Adipose tissue (tissue), 3 donors: ENCODE results near the gene ELL2. TPM values are rescaled to one million over a fixed set of nuclear protein-coding genes. Genes with fewer than 3 reads are reported as not detected.
"Not testable (repeated sequence)": the region's sequence is repeated elsewhere in the genome, so short reads cannot be mapped to it uniquely, and the experiment has no call there.

Experiments
- H3K27ac ChIP-seq: one replicate; pipeline ENCODE4 v1.5.1; 2013; ENCODE audit warnings: low read depth, low read length
- WGBS, 3 donors: extraction: QIAGEN DNeasy Blood & Tissue Kit; methylation state at CpG; one replicate each; pipeline ENCODE4 v1.1.7; 2013; 5-methylcytosine and 5-hydroxymethylcytosine counted together
- polyA plus RNA-seq, 3 donors: library from polyadenylated mRNA; stranded (reverse); fragments of 200-250 nt; gene quantifications; one replicate each; pipeline ENCODE4 v1.2.3, GENCODE V29; 2013
- donor health status: healthy with polysubstance abuse.
- donor health status: Bipolar disorder and iron deficiency.
- donor health status: healthy.

ELL2 gene
- polyA plus RNA-seq, 3 donors: 33.7 to 66.6 (median 42.6) TPM

DNA sequence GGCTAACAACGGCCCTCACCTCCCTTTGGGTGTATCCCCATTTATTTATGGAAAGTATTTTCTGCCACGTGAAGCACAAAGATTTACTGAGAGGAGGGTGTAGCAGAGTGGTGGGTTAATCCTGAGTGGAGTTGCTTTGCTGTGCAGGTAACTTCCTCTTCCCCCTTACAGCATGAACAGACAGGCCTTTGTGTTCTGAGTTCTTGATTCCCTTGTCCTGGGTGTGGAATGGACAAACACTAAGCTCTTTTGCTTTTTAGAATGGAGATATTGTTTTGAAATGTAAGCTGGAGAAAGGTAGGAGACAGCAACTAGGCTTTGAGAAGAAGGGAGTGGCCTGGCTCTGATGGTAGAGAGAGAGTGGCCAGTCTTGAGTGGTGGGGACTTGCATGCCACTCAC lies 122.0 kb downstream of the ELL2 start:
- no peak overlapping the region for H3K27ac ChIP-seq
- WGBS, 3 donors: 71 to 78% (median 77%) methylated on average over 2 of the region's 2 CpGs

DNA sequence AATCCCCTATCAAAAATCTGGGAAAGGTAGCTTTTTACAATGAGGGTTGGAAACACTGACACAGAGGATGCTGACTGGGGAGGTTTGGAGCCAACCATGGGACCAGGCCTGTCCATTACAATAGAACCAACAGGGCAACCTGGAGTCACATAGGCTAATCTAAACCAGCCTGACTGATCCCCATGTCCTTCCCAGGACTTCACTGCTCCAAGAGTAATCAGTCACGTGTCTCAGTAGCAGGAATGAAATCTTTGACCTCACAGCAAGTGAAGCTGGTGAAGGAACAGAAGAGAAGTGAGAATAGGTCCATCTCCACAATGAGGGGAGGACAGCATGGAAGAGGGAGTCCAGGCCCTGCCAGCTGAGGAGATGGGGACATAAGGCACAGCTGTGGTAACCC lies 123.1 kb downstream of the ELL2 start:
- no peak overlapping the region for H3K27ac ChIP-seq
- 84 to 92% (median 90%) methylated on average over 1 of the region's 1 CpG for WGBS, 3 donors

DNA sequence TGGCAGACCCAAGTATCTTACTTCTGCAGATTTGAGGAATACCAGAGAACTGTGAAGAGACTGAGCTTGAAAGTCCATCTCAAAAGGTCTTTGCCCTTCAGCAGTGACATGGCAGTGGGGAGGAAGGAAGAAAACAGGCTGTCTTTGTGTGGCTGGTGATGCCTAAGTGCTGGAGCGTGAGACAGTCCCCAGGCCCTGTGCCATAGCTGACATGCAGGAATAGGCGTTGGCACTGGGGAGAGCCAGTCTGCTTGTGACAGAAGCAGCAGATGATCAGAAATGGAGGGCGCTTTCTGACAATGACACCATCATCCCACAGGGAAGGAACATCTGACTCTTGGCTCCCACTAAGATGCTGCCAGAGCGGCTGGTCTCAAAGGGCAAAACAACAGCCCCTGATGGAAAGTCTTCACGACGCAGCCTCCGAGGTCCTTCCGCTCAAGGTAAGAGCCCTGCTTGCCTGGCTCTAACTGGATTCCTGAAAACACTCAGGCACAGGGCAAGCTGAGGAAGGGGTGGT lies 123.6 kb downstream of the ELL2 start:
- no peak overlapping the region for H3K27ac ChIP-seq
- 89 to 98% (median 94%) methylated on average over 8 of the region's 8 CpGs for WGBS, 3 donors

DNA sequence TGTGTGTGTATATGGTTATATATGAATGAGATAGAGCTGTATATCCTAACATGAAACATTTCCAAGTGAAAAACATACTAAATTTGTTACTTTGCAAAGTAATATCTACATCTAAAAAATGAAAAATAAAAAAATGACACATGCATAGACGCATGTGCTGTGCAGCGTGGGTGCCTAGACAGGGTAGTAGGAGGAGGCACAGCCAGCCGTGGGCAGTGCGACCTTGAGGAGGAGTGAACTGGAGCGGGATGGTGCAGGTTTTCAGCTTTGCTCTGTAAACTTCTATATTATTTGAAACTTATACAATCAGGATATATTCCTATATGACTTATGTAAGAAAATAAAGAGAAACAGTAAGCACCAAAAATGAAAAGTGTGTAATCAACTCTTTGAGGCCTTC lies 124.2 kb downstream of the ELL2 start:
- 76 to 98% (median 97%) methylated on average over 5 of the region's 5 CpGs for WGBS, 3 donors
- no peak overlapping the region for H3K27ac ChIP-seq

DNA sequence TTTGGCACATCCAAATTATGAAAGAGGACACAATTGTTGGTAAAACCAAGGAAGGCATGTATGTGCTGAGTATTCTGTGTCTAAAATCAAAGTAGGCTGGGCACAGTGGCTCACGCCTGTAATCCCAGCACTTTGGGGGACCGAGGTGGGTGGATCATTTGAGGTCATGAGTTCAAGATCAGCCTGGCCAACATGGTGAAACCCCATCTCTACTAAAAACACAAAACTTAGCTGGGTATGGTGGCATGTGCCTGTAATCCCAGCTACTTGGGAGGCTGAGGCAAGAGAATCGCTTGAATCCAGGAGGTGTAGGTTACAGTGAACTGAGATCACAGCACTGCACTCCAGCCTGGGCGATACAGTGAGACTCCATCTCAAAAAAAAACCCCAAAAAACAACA lies 124.7 kb downstream of the ELL2 start:
- not testable (repeated sequence) for H3K27ac ChIP-seq

DNA sequence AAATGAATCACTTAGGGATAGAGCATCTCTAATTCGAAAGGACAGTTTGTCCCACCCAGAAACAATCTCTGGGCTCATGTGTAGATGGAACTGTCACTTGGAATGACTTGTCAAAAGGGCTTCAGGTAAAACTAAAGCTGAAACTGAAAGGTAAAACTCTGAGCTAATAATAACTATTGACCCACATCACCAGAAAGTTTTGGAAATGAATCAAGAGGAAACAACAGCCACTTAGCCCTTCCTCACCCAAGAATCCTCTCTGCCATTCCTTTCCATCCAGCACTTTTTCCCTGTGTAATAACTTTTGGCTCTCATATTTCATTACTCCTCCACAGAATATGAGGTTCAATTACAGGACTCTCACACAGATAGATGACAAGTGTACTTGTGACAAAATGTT lies 125.1 kb downstream of the ELL2 start:
- 78 to 96% (median 86%) methylated on average over 1 of the region's 1 CpG for WGBS, 3 donors
- H3K27ac ChIP-seq: no peak overlapping the region

More for the DNA sequence above, 124.7 kb downstream of the ELL2 start:
- WGBS, 3 donors: 92 to 96% (median 96%) methylated on average over 4 of the region's 4 CpGs

DNA sequence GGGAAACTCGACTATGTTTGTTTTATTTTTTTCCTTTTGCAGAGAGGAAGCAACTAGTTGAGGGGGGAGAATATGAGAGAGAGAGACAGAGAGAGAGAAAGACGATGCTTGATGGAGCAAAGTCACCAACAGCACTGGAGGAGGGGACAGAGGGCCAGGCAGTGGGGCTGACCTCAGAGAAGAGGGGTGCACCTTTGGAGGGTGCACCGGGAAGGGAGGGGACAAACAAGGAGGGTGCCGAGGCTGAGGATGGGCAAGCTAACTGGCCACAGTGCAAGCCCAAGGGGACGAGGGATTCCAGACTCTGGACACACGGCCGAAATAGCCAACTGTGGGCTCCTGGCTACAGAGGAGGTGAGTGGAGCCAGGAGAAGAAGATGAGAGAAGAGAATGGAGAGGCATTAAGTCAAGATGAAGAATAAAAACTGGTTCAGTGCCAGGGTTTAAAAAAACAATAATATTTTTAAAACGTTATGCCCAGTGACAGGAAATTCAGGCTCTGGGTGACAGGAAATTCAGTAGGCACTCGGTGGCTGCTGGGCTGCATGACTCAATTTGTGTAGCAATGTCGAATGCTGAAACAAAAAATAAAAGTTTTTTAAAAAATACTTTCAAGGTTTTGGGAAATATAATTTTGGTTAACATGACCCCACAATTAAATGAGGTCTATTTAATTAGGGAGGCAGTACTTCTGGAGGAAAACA lies 125.8 kb downstream of the ELL2 start:
- 21 to 61% (median 28%) methylated on average over 10 of the region's 10 CpGs for WGBS, 3 donors
- peak overlapping the region; percentile 17 for H3K27ac ChIP-seq

Other genes starting within 250 kb of the ELL2 start
- 10 to 100 TPM; 75.1 to 81.4 (median 77.9) TPM for gene RHOBTB3, start 230.5 kb downstream of the ELL2 start, polyA plus RNA-seq
- 100 to 1,000 TPM in 2 of 3 donors, 10 to 100 TPM in 1; 28.6 to 212 (median 201) TPM for gene GLRX, start 139.1 kb downstream of the ELL2 start, polyA plus RNA-seq